GM13976 (cell line): Measurements from ENCODE around the gene ASPA.

Experiments used
- DNase-seq: peaks from one replicate; pipeline ENCODE4 v3.0.0; 2012; ENCODE audit warnings: low spot score
- in situ Hi-C: fragments of 300-500 bp; cut with MboI; formaldehyde crosslinking; loops from one replicate; pipeline ENCODE4 v1.12.0; 2022; ENCODE audit warnings: low sequenced_read_pairs, mixed read lengths, inconsistent platforms; ENCODE audit not compliant: unreplicated experiment
- TF ChIP-seq, protein P1 (sequence below): IDR thresholded peaks from 2 replicates; pipeline ENCODE4 v1.5.1; 2012; ENCODE audit warnings: borderline replicate concordance, mild to moderate bottlenecking; ENCODE audit not compliant: insufficient read depth; ENCODE audit errors: extremely low read depth, missing control alignments, control extremely low read depth

Gene ASPA

DNA sequence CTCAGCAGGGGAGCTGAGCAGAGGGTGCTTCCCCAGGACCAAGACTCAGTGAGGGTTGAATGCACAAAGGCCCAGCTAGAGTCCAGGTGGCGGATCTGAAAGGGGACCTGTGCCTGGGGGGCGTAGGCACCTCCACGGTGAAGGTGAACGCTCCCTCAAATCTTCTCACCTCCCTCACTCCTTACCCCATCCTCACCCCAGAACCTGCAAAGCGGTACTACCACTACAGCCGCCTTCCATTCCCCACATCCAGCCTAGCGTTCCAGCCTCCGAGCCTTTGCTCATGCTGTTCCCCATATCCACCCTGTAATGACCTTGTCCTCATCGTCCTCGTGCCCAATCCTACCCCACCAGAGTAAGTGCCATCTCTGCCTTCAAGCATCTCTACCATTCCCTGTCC, 51.2 kb downstream of the ASPA start:
- DNase-seq: no peak
- TF ChIP-seq, protein P1, sequence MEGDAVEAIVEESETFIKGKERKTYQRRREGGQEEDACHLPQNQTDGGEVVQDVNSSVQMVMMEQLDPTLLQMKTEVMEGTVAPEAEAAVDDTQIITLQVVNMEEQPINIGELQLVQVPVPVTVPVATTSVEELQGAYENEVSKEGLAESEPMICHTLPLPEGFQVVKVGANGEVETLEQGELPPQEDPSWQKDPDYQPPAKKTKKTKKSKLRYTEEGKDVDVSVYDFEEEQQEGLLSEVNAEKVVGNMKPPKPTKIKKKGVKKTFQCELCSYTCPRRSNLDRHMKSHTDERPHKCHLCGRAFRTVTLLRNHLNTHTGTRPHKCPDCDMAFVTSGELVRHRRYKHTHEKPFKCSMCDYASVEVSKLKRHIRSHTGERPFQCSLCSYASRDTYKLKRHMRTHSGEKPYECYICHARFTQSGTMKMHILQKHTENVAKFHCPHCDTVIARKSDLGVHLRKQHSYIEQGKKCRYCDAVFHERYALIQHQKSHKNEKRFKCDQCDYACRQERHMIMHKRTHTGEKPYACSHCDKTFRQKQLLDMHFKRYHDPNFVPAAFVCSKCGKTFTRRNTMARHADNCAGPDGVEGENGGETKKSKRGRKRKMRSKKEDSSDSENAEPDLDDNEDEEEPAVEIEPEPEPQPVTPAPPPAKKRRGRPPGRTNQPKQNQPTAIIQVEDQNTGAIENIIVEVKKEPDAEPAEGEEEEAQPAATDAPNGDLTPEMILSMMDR: no peak
- in situ Hi-C loops: no loop called here

DNA sequence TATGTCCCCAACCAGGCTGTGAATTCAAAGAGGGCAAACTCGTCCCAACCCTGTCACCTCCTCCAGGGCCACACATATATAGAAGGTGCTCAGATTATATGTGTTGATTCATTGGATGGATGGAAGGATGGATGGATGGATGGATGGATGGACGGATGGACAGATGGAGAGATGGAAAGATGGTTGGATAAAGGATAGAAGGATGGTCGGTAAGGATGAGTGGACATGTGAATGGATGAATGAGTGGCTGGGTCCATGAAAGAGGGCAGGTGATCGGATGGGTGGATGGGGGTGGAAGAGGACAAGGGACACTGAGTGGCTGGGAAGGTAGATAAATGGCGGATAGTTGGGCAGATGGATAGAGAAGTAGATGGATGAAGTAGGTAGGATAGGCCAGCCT, 51.7 kb downstream of the ASPA start:
- in situ Hi-C loops: no loop called here
- TF ChIP-seq, protein P1: no peak
- DNase-seq: no peak

DNA sequence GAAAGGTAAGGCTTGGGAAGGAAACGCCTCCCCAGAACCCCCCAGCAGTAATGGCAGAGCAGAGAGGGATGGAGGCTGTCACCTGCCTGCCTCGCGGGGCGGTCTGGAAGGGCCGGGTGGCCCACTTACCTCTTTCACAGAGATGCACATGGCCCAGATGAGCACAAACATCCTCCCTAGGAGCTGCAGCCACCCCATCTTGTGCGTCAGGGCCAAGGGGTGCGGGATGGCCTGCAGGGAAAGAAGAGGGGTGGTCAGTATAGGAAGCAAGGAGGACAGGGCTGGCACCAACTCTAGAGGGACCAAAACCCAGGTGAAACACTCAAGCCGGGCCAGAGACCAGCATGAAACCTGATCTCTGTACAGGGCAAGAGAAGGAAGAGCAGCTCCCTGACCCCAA, 52.1 kb downstream of the ASPA start:
- TF ChIP-seq, protein P1: no peak
- in situ Hi-C loops: no loop called here
- DNase-seq: no peak

DNA sequence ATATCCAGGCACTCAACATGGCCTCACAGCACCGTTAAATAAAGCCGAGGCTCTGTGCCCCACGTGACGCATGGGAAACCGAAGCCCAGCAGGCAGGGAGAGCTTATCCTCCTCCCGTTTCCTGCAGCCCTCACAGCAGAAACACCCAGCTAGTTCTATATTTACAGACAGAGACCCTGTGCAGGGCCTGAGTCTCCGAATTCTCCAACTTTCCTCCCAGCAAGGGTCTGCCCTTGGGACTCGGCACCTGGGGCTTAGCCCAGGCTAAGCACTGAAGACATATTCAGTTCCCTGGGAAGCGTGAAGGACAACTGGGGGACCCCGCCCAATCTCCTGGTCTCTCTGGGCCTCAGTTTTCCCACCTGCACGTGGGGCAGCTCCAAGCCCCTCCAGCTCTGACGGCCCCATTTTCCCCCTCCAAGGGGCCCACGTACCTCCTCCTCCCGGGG, 52.6 kb downstream of the ASPA start:
- no peak for DNase-seq
- in situ Hi-C loops: no loop called here
- TF ChIP-seq, protein P1: no peak

DNA sequence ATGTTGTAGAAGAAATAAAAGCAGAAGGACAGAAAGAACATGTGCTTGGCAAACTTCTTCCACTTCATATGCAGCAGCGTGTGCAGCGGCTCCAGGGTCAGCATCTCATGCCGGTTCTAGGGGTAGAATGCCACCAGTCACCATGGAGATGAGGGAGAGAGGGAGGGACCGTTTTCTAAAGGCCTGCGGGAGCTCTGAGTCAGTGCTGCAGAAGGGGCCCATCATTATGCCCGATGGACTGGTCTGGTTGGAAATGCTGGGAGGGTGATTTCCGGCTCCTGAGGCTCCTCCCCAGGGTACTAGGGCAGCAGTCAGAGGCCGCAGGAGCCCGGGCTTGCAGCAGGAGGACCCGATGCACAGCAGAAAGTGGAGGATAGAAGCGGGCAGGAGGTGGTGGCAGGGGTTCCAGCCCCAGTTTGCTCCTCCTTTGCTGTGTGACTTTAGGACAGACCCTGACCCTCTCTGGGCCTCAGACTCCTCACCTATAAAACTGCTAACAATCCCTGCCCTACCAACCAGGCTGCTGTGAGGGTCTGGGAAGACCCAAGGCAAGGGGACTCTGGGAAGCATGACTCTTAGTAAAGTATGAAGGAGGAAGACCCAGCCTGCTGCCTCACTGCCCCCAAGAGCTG, 53.2 kb downstream of the ASPA start:
- TF ChIP-seq, protein P1: no peak
- no peak for DNase-seq
- in situ Hi-C loops: no loop called here

DNA sequence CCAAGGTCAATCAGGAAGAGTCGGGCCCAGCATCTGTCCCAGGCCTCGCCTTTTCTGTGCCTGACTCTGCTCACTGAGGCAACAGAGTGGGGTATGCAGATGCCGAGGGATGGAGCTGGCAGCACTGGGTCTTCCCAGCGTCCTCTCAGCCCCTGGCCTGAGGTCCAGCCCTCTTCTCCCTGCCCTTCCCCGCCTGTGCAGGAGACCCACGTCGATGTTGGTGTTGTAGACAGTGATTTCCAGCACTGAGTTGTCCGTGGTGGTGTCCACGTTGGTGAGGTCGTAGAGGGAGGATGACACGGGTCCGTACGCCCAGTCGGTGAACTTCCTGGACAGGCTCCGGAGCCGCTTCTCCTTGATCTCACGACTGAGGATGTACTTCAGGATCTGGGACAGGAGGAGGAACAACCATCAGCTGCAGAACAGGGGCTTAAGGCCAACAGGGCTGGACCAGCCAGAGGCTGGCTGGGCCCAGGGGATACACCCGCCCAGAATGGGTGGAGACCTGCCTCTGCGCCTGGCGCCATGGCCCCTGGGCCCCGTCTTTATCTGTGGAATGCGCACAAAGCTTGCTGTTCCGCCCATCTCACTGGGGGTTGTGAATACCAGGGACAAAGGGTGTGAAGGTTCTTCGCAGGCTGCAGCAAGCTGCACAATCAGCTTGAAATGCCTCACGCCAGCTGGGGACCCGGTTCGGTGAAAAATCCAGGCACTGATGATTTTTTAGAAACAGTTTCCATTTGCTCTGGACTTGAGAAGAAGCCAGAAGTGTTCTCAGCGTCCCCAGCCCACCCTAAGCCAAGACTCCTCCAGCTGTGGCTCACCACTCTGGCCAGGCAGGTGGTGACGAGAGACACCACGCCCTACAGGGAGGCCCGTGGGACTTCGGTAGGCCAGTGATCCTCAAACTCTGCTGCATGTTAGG, 54.3 kb downstream of the ASPA start:
- in situ Hi-C loops: no loop called here
- TF ChIP-seq, protein P1: no peak

More for the DNA sequence above, 54.3 kb downstream of the ASPA start:
- no peak for DNase-seq
